IPS-18a (cell line): Measurements from ENCODE around the gene B3GNT7.
A peak's percentile ranks its signal among the peaks of the same experiment; 100 is the strongest.

Experiments
- H3K27ac ChIP-seq: one replicate; pipeline ENCODE4 v1.5.1; 2013; ENCODE audit warnings: low read length
- H3K27me3 ChIP-seq: one replicate; pipeline ENCODE4 v1.6.1; 2013; ENCODE audit warnings: mild to moderate bottlenecking, low read length; ENCODE audit not compliant: control insufficient read depth, insufficient read depth
- H3K36me3 ChIP-seq: one replicate; pipeline ENCODE4 v1.6.1; 2013; ENCODE audit warnings: low read depth, low read length; ENCODE audit not compliant: control insufficient read depth
- H3K4me1 ChIP-seq: one replicate; pipeline ENCODE4 v1.6.1; 2013; ENCODE audit warnings: low read depth, low read length; ENCODE audit not compliant: control insufficient read depth
- H3K4me3 ChIP-seq: one replicate; pipeline ENCODE4 v1.5.1; 2013; ENCODE audit warnings: low read length
- H3K9ac ChIP-seq: one replicate; pipeline ENCODE4 v1.6.1; 2013; ENCODE audit warnings: mild to moderate bottlenecking, low read length, moderate library complexity
- H3K9me3 ChIP-seq: one replicate; pipeline ENCODE4 v1.6.1; 2013; ENCODE audit warnings: low read depth, low read length; ENCODE audit not compliant: control insufficient read depth

B3GNT7 gene

DNA sequence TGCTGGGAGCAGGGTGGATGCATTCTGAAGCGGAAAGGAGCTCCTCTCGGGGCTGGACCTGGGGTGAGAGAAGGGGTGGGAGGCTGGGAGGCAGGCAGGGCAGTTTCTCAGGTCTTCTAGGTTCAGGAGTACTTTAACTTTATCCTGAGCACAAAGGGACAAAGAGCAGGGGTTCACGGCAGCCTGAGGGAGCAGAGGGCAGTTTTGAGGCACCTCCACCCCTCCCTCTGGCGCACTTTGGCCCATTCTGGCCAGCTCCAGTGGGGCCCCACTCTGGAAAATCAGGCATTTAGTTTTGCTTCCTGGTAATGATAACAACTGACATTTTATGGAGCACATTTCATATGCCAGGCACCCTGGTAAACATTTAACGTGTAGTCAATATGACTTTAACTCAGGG lies 14.3 kb downstream of the B3GNT7 start:
- H3K36me3 ChIP-seq = no peaks in the 10 kb centered on the region
- no peak overlapping the region for H3K4me3 ChIP-seq
- no peaks in the 10 kb centered on the region for H3K9me3 ChIP-seq
- no peak overlapping the region for H3K27ac ChIP-seq
- no peaks in the 10 kb centered on the region for H3K27me3 ChIP-seq
- no peak overlapping the region for H3K9ac ChIP-seq
- peaks cover 30% of the 10 kb centered on the region for H3K4me1 ChIP-seq

DNA sequence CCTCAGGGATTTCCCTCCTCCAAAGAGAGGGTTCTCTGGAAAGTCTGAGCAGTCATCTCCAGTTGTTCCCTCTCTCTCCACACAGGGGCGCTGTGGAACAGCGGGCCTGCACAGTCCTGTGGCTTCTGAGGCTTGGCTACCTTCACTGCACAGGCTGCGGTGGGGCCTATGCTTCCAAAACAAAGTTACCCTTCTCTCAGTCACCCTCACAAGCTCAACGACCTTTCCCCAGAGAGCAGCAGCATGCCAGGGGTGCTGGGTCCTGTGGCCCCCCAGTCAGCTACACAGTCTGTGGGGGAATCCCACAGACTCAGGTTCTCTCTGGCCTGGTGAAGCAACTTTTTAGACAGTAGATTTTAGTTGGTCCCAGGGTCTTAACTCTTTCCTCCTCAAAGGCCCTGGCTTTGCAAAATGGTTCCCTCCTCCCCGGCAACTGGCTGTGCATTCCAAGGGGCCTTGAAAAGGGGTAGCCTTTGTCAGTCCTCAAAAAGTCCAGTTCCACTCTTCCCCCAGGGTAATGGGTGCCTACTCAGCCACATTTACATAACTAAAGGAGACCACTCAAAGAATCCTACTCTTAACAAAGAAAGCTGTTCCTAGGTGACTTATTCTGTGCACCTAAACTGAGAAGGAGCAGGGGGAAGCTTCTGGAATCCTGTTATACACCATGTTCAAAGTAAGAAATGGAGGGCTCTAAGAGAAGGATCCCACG lies 14.9 kb downstream of the B3GNT7 start:
- Histone ChIP-seq H3K4me3 (peak overlapping the region; percentile 59), H3K4me1 (peaks cover 25% of the 10 kb centered on the region), H3K36me3 (no peaks in the 10 kb centered on the region), H3K27me3 (no peaks in the 10 kb centered on the region), H3K27ac (peak overlapping the region; percentile 80), H3K9me3 (no peaks in the 10 kb centered on the region), H3K9ac (peak overlapping the region; percentile 57)

DNA sequence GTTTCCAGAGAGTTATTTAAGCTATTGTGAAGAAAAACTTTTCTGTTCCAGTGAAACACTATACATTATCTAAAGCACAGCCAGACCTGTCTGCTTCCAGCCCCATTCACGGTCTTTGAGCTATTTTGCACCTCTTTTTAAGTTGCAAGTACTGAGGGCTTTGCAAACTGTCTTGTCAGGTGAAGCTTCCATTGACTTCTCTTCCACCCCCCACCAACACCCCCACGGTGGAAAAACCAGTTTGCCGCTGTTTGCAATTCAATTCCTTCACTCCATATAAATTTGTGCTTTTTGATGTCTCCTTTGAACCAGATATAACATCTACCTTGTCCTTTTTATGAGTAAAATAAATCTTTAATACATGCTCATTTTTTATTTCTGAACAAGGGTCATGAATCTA lies 15.7 kb downstream of the B3GNT7 start:
- Histone ChIP-seq H3K4me1 (peaks cover 22% of the 10 kb centered on the region), H3K9ac (peak overlapping the region; percentile 57), H3K27me3 (no peaks in the 10 kb centered on the region), H3K36me3 (no peaks in the 10 kb centered on the region), H3K9me3 (no peaks in the 10 kb centered on the region), H3K4me3 (peak overlapping the region; percentile 59), H3K27ac (peak overlapping the region; percentile 80)

DNA sequence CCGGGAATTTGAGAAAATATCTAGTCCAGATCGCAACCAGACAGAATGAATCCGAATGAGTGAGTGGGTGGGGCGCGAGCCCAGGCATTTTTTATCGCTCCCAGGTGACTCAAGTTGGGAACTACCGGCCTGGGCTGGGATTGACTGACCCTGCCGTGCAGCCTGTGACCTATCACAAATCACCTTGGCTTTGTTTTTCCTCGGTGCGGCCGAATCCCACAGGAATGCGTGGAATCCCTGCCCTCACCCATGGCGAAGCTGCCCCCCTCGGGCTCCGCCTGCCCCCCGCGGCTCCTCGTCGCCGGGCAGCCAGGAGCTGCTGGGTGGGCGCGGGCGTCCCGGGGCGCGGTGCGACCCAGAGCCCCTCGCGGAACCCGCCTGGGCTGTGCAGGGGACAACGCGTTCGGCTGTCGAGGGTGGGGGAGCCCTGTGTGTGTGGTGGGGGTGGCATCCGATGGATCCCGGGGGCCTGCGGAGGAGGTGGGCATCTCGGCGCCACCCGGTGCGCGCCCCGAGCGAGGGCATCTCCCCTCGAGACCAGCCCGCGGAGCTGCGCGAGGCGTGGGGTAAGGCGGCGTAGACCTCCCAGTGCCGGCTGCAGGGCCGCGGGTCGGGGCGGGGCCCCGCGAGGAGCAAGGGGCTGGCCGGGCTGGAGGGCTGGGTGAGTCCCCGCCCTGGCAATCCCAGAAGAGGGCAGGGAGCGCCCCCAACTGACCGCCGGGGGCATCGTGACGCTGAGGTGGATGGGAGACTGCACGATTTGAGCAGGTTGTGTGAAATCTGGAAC lies 16.5 kb downstream of the B3GNT7 start:
- Histone ChIP-seq H3K9ac (peak overlapping the region; percentile 57), H3K27ac (no peak overlapping the region), H3K36me3 (no peaks in the 10 kb centered on the region), H3K4me3 (peak overlapping the region; percentile 59), H3K27me3 (no peaks in the 10 kb centered on the region), H3K9me3 (no peaks in the 10 kb centered on the region), H3K4me1 (peaks cover 22% of the 10 kb centered on the region)

DNA sequence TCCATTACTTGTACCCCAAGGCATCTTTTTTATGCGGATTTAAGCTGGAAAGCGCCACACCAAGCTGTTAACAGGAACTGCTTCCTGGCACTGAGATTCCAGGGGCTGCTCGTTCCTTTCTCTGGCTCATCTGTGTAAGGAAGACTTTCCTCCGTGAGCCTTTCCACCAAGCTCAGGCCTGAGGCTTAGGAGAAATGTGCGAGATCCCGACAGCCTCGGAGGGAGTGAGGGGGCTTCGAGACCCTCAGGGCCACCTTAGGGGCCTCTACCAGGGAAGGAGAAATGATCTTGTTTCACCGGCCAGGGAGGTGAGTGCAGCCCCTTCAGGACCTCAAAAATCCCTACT lies 17.1 kb downstream of the B3GNT7 start:
- H3K27ac ChIP-seq = no peak overlapping the region
- no peaks in the 10 kb centered on the region for H3K36me3 ChIP-seq
- no peak overlapping the region for H3K9ac ChIP-seq
- peak overlapping the region; percentile 59 for H3K4me3 ChIP-seq
- H3K27me3 ChIP-seq = no peaks in the 10 kb centered on the region
- H3K4me1 ChIP-seq = peaks cover 22% of the 10 kb centered on the region
- no peaks in the 10 kb centered on the region for H3K9me3 ChIP-seq

DNA sequence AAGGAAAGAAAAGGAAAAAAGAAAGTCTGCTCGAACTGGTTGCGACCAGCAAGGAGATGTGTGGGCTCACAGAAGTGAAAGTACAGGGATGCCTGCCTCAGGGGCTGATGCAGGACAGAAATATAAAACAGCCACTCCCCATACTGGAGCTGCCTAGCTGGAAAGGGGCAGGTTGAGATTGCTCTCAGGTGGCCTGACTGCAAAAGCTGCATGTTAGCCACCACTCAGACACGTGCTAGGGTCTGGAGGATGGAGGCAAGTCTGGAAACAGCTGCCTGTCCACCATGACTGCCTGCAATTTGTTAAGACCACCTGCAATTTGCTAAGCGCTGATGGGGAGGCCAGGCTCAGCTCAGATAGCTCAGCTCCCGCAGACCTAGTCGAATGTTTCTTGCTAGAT lies 17.9 kb downstream of the B3GNT7 start:
- H3K36me3 ChIP-seq = no peaks in the 10 kb centered on the region
- no peak overlapping the region for H3K4me3 ChIP-seq
- H3K9ac ChIP-seq = no peak overlapping the region
- no peaks in the 10 kb centered on the region for H3K27me3 ChIP-seq
- no peak overlapping the region for H3K27ac ChIP-seq
- H3K4me1 ChIP-seq = peaks cover 22% of the 10 kb centered on the region
- H3K9me3 ChIP-seq = no peaks in the 10 kb centered on the region

DNA sequence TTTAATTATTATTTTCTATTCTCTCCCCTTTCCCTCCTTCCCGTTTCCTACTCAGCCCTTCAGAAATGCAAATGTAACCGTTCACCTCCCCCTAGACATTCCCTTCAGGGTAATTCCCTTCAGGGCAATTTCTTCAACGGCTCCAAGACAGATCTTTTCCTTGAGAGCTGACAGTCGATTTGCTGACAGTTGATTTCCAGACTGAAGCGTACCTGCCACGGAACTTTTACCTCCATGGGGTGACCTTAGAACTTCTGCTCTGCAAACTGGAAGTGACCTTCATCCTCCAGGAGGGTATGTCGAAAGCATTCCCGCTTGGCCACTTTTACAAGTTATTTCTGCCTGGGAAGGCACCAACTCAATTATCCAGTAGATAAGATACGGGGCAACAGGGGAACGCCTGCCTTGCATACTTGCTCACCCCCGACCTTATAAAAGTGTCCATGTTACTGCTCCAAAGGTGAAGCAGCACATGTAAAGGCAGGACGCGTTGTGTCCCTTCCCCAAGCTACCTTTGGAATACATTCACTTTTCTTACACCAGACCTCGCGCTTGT lies 18.5 kb downstream of the B3GNT7 start:
- Histone ChIP-seq H3K27me3 (no peaks in the 10 kb centered on the region), H3K4me1 (peaks cover 22% of the 10 kb centered on the region), H3K27ac (no peak overlapping the region), H3K9me3 (no peaks in the 10 kb centered on the region), H3K36me3 (no peaks in the 10 kb centered on the region), H3K9ac (no peak overlapping the region), H3K4me3 (no peak overlapping the region)

DNA sequence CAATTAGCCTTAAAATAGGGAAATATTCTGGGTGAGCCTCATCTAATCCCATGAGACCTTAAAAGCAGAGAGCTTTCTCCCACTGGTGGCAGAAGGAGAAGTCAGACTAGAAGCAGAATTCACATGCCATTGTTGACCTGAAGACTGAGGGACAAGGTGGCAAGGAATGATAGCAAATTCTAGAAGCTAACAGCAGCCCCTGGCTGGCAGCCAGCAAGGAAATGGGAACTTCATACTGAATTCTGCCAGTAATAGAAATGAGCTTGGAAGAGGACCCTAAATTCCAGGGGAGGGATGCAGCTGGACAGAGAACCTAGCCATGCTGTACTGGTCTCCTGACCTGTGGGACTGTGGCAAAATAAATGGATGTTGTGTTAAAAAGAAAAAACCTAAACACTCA lies 19.5 kb downstream of the B3GNT7 start:
- no peak overlapping the region for H3K9ac ChIP-seq
- H3K27ac ChIP-seq = no peak overlapping the region
- H3K36me3 ChIP-seq = no peaks in the 10 kb centered on the region
- no peak overlapping the region for H3K4me3 ChIP-seq
- no peaks in the 10 kb centered on the region for H3K27me3 ChIP-seq
- H3K4me1 ChIP-seq = peaks cover 22% of the 10 kb centered on the region
- H3K9me3 ChIP-seq = no peaks in the 10 kb centered on the region

DNA sequence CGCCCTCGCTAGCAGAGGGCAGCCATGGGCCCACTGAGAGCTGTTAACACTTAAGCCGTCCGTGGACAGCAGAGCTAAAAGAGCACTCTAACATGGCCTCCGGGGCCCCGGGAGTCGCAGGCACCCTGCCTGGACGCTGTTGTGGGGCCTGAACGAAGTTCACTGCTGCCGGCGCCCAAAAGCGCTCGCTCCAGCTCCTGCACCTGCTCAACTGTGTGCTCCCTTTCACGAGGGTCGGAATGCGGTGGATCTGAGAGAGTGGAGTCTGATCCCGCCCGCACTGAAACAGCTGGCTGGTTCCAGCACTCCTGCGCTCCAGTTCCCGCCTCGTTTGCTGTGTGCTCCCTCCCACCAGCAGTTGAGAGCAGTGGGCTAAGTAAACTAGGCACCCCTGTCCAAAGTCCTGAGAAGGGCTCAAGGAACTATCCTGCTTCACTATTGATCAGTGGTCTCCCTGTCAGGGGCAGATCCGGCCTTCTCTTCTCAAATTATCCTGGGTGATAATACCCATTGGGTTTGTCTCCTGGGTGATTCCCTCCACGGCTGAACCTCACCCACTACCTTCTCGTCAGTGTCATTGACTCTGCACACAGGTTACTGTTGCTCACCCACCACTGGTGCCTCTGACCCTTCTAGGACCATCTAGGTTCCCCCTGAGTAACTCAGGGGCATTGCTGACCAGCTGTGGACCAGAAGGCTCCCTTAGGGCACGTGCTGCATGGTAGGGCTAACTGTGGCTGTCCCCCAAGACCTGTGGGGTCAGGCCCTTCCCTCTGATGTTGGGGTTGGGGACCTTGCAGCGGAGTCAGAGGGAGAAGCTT lies 23.5 kb downstream of the B3GNT7 start:
- Histone ChIP-seq H3K9ac (no peak overlapping the region), H3K36me3 (no peaks in the 10 kb centered on the region), H3K27me3 (no peaks in the 10 kb centered on the region), H3K9me3 (no peaks in the 10 kb centered on the region), H3K4me1 (peaks cover 5% of the 10 kb centered on the region), H3K27ac (no peak overlapping the region), H3K4me3 (no peak overlapping the region)

DNA sequence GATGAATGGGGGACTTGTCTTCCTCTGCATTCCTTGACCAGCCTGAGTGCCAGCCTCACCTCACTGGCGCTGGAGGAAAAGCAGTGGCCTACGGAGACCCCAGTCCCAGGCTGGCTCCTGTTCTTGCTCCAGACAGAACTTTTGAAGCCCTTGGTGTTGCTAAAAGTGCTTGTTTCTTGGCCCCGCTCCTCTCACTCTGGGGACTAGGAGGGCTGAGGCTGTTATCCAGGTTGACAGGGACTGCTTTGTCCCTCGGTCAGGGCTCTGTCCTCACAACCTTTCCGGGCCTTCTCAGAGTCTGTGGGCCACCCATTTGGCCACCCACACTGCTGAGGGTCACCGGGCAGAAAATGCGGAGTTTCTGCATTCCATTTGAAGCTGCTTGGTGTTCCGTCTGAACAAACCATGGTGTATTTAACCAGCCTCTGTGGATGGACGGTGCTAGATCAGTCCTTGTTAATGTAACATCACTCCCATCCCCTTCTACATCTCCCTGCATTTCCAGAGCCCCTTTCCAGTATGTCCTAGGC lies 25.6 kb downstream of the B3GNT7 start:
- Histone ChIP-seq H3K9ac (no peak overlapping the region), H3K36me3 (no peaks in the 10 kb centered on the region), H3K4me1 (peaks cover 7% of the 10 kb centered on the region), H3K4me3 (no peak overlapping the region), H3K9me3 (no peaks in the 10 kb centered on the region), H3K27me3 (no peaks in the 10 kb centered on the region), H3K27ac (no peak overlapping the region)

DNA sequence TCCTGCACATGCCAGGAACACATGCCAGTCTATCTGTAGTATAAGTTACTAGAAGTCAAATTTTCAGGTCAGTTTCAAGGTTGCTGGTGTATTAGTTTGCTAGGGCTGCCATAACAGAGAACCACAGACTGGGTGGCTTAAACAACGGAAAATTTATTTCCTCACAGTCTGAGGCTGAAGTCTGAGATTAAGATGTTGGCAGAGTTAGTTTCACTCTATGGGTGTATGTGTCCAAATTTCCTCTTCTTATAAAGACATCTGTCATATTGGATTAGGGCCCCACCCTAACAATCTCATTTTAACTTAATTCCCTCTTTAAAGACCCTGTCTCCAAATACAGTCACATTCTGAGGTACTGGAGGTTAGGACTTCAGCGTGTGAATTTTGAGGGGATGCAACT lies 26.5 kb downstream of the B3GNT7 start:
- Histone ChIP-seq H3K4me1 (peaks cover 7% of the 10 kb centered on the region), H3K27ac (no peak overlapping the region), H3K4me3 (no peak overlapping the region), H3K9me3 (no peaks in the 10 kb centered on the region), H3K9ac (no peak overlapping the region), H3K36me3 (no peaks in the 10 kb centered on the region), H3K27me3 (no peaks in the 10 kb centered on the region)
